Lower lobe of right lung (tissue), 2 donors: ENCODE results near the gene CCDC117. TPM values are rescaled to one million over a fixed set of nuclear protein-coding genes. Genes with fewer than 3 reads are reported as not detected.
"Not testable (repeated sequence)": the region's sequence is repeated elsewhere in the genome, so short reads cannot be mapped to it uniquely, and the experiment has no call there.

ENCODE experiments used
- ATAC-seq, 2 donors: fragments of 200-7000 bp; cut with Tn5 transposase; one replicate each; pipeline ENCODE4 v1.9.1; 2020 to 2022; ENCODE audit warnings: mild to moderate bottlenecking in 2 of 2, moderate library complexity in 2 of 2
- DNase-seq: peaks from one replicate; pipeline ENCODE4 v3.0.0-alpha.2; 2020
- H3K27ac ChIP-seq: fragments of 200-600 bp; one replicate; pipeline ENCODE4 v1.8.0; 2022
- H3K27me3 ChIP-seq: fragments of 200-600 bp; one replicate; pipeline ENCODE4 v1.8.0; 2022; ENCODE audit warnings: low read depth
- H3K36me3 ChIP-seq: fragments of 200-600 bp; one replicate; pipeline ENCODE4 v1.8.0; 2022; ENCODE audit warnings: mild to moderate bottlenecking
- H3K4me1 ChIP-seq: fragments of 200-600 bp; one replicate; pipeline ENCODE4 v1.8.0; 2022
- H3K4me3 ChIP-seq: fragments of 200-600 bp; one replicate; pipeline ENCODE4 v1.8.0; 2022; ENCODE audit warnings: mild to moderate bottlenecking
- H3K9me3 ChIP-seq: fragments of 200-600 bp; one replicate; pipeline ENCODE4 v1.8.0; 2022
- CTCF ChIP-seq: fragments of 200-600 bp; IDR thresholded peaks from one replicate; pipeline ENCODE4 v1.8.0; 2022; ENCODE audit warnings: antibody characterized with exemption, mild to moderate bottlenecking
- intact Hi-C: fragments of 100-400 bp; cut with DNase I; formaldehyde crosslinking; loops from one replicate; pipeline ENCODE4 v1.11.0; 2022
- total RNA-seq: library from RNA; stranded (reverse); fragmentation: NEBNext Ultra II Directional; extraction: Animal tissue kit (Norgen Biotek cat#: 25700); gene quantifications from one replicate; pipeline ENCODE4 v1.2.1, GENCODE V29; 2021
- donor health status: DM: no; HTN: yes; CAD: no; lungs with severe emphysema.

The CCDC117 gene
- total RNA-seq, 1 donor from 2014 or later: 21.4 TPM

GRCh38 chr22:28801845-28802594 is 29.5 kb downstream of the CCDC117 start:
- H3K36me3 ChIP-seq: peaks cover 17% of the 10 kb centered on the region
- no peaks in the 10 kb centered on the region for H3K27me3 ChIP-seq
- no peak for TF ChIP-seq CTCF
- peak overlapping the region; percentile 65 for H3K4me3 ChIP-seq
- peak overlapping the region; percentile 100 for H3K27ac ChIP-seq
- DNase-seq: no peak
- peaks cover 45% of the 10 kb centered on the region for H3K4me1 ChIP-seq
- no peak for ATAC-seq
- no peaks in the 10 kb centered on the region for H3K9me3 ChIP-seq
- intact Hi-C loops: no loop called here

- Histone ChIP-seq H3K4me1 (peaks cover 41% of the 10 kb centered on the region), H3K9me3 (no peaks in the 10 kb centered on the region), H3K36me3 (peaks cover 11% of the 10 kb centered on the region), H3K27ac (peak overlapping the region; percentile 100), H3K4me3 (no peak overlapping the region), H3K27me3 (no peaks in the 10 kb centered on the region)
- intact Hi-C loops: no loop called here
- no peak for TF ChIP-seq CTCF
- DNase-seq (no peak), ATAC-seq (no peak)
These were observed 30.2 kb downstream of the CCDC117 start for GRCh38 chr22:28802595-28803123.

GRCh38 chr22:28805426-28805825 is 32.9 kb downstream of the CCDC117 start:
- peaks cover 50% of the 10 kb centered on the region for H3K4me1 ChIP-seq
- H3K9me3 ChIP-seq, H3K27ac ChIP-seq, H3K36me3 ChIP-seq, H3K27me3 ChIP-seq, DNase-seq, H3K4me3 ChIP-seq, intact Hi-C loops, ATAC-seq: not testable (repeated sequence)

- H3K27ac ChIP-seq: peak overlapping the region; percentile 50
- DNase-seq: no peak
- intact Hi-C loops: no loop called here
- H3K4me3 ChIP-seq: no peak overlapping the region
- TF ChIP-seq CTCF: no peak
- no peaks in the 10 kb centered on the region for H3K9me3 ChIP-seq
- no peaks in the 10 kb centered on the region for H3K27me3 ChIP-seq
- peaks cover 60% of the 10 kb centered on the region for H3K4me1 ChIP-seq
- H3K36me3 ChIP-seq: no peaks in the 10 kb centered on the region
- ATAC-seq: no peak
These were observed 36.3 kb downstream of the CCDC117 start for GRCh38 chr22:28808716-28809355.

- Histone ChIP-seq H3K27me3 (no peaks in the 10 kb centered on the region), H3K36me3 (no peaks in the 10 kb centered on the region), H3K27ac (peak overlapping the region; percentile 74), H3K4me1 (peaks cover 81% of the 10 kb centered on the region), H3K4me3 (peak overlapping the region; percentile 18), H3K9me3 (no peaks in the 10 kb centered on the region)
- intact Hi-C loops: no loop called here
- DNase-seq (no peak), ATAC-seq (peak in 1 of 2 donors; percentile 45)
- TF ChIP-seq CTCF: no peak
These were observed 38.5 kb downstream of the CCDC117 start for GRCh38 chr22:28810821-28811491.
